GM13976 (cell line): Measurements from ENCODE around the gene RAET1G.

ENCODE experiments used
- DNase-seq: peaks from one replicate; pipeline ENCODE4 v3.0.0; 2012; ENCODE audit warnings: low spot score
- in situ Hi-C: fragments of 300-500 bp; cut with MboI; formaldehyde crosslinking; loops from one replicate; pipeline ENCODE4 v1.12.0; 2022; ENCODE audit warnings: low sequenced_read_pairs, mixed read lengths, inconsistent platforms; ENCODE audit not compliant: unreplicated experiment
- TF ChIP-seq, protein P1 (sequence below): IDR thresholded peaks from 2 replicates; pipeline ENCODE4 v1.5.1; 2012; ENCODE audit warnings: borderline replicate concordance, mild to moderate bottlenecking; ENCODE audit not compliant: insufficient read depth; ENCODE audit errors: extremely low read depth, missing control alignments, control extremely low read depth

Gene RAET1G

DNA sequence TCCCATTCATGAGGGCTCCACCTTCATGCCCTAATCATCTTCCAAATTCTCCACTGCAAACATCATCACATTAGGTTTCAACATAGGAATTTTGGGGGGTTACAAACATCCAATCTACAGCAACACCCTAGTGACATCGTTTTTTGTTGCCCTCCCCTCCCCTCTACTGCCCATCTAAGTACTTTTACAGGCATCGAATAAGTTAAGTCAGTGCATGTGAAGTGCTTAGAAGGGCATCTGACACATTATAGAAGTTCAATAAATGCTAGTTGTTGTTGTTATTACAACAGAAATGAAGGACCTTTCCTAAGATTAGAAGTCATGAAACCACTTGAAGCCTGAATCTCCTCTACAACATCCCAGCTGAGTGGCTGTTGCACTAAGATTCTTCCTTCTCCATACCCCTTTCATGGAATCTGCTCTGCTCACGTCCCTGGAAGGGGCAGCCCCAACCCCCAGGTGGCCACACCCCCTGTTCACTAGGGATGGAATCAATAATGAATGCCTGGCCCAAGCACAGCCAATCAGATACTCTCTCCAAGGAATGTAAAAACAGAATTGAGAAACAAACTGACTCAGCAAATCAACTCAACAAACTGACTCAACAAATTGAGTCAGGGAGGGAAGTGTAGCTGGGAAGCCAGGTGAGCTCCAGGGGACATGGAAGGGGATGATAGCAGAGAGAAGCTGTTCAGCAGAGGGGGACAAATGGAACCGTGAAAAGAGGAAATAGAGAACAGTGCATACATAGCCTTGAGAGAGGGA, 54.9 kb downstream of the RAET1G start:
- in situ Hi-C loops: no loop called here
- DNase-seq: no peak
- TF ChIP-seq, protein P1, sequence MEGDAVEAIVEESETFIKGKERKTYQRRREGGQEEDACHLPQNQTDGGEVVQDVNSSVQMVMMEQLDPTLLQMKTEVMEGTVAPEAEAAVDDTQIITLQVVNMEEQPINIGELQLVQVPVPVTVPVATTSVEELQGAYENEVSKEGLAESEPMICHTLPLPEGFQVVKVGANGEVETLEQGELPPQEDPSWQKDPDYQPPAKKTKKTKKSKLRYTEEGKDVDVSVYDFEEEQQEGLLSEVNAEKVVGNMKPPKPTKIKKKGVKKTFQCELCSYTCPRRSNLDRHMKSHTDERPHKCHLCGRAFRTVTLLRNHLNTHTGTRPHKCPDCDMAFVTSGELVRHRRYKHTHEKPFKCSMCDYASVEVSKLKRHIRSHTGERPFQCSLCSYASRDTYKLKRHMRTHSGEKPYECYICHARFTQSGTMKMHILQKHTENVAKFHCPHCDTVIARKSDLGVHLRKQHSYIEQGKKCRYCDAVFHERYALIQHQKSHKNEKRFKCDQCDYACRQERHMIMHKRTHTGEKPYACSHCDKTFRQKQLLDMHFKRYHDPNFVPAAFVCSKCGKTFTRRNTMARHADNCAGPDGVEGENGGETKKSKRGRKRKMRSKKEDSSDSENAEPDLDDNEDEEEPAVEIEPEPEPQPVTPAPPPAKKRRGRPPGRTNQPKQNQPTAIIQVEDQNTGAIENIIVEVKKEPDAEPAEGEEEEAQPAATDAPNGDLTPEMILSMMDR: no peak
